ENCODE data around the gene GPR151. TPM values are rescaled to one million over a fixed set of nuclear protein-coding genes. Genes with fewer than 3 reads are reported as not detected.

GPR151 gene
- total RNA-seq, 3 donors from 2014 or later (not counting 1 experiment from before 2014, with no cell fraction given) = not detected

GRCh38 chr5:146533260-146533857, 17.4 kb upstream of the GPR151 start:
- no peak overlapping the region for H3K4me3 Mint-ChIP-seq

GRCh38 chr5:146529984-146530383, 14.0 kb upstream of the GPR151 start:
- H3K27ac ChIP-seq (ENCODE audit: low read length) = no peak overlapping the region
- H3K4me3 ChIP-seq (ENCODE audit: low read length) = no peak overlapping the region
- no peak overlapping the region for H3K4me3 Mint-ChIP-seq
- TF ChIP-seq, protein P1, sequence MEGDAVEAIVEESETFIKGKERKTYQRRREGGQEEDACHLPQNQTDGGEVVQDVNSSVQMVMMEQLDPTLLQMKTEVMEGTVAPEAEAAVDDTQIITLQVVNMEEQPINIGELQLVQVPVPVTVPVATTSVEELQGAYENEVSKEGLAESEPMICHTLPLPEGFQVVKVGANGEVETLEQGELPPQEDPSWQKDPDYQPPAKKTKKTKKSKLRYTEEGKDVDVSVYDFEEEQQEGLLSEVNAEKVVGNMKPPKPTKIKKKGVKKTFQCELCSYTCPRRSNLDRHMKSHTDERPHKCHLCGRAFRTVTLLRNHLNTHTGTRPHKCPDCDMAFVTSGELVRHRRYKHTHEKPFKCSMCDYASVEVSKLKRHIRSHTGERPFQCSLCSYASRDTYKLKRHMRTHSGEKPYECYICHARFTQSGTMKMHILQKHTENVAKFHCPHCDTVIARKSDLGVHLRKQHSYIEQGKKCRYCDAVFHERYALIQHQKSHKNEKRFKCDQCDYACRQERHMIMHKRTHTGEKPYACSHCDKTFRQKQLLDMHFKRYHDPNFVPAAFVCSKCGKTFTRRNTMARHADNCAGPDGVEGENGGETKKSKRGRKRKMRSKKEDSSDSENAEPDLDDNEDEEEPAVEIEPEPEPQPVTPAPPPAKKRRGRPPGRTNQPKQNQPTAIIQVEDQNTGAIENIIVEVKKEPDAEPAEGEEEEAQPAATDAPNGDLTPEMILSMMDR (IDR thresholded peaks at IDR 0.05) = no peak
- H3K27me3 ChIP-seq (ENCODE audit: control insufficient read depth, insufficient read depth, low read length) = no peaks in the 10 kb centered on the region
- H3K36me3 ChIP-seq (ENCODE audit: control insufficient read depth, insufficient read depth, low read length) = no peaks in the 10 kb centered on the region
- no peak for ATAC-seq
- peaks cover 2 to 9% of the 10 kb centered on the region in 2 donors for H3K27me3 Mint-ChIP-seq (ENCODE audit: low read depth in 2 of 2)
- no peak overlapping the region for H3K27ac Mint-ChIP-seq
- peaks cover 6% of the 10 kb centered on the region in 2 donors for H3K4me1 Mint-ChIP-seq
- H3K4me1 ChIP-seq (ENCODE audit: control insufficient read depth, insufficient read depth, low read length) = no peaks in the 10 kb centered on the region
- 56% methylated on average over 2 of the region's 2 CpGs for WGBS (ENCODE audit: insufficient coverage)
- no peaks in the 10 kb centered on the region for H3K9me3 ChIP-seq (ENCODE audit: control insufficient read depth, insufficient read depth, low read length)
- no peaks in the 10 kb centered on the region for H3K9me3 Mint-ChIP-seq
- no peak for DNase-seq
- H3K36me3 Mint-ChIP-seq = no peaks in the 10 kb centered on the region
- intact Hi-C loops (cut with micrococcal nuclease) = no loop called here

More at GRCh38 chr5:146533260-146533857, 17.4 kb upstream of the GPR151 start:
- Mint-ChIP-seq H3K4me1 (peaks cover 6% of the 10 kb centered on the region in 2 donors), H3K36me3 (no peaks in the 10 kb centered on the region), H3K27ac (no peak overlapping the region), H3K9me3 (no peaks in the 10 kb centered on the region), H3K27me3 (ENCODE audit: low read depth in 2 of 2) (peaks cover 0 to under 1% of the 10 kb centered on the region in 2 donors)
- WGBS (ENCODE audit: insufficient coverage) = 31% methylated on average over 4 of the region's 7 CpGs
- no peaks in the 10 kb centered on the region for H3K27me3 ChIP-seq (ENCODE audit: control insufficient read depth, insufficient read depth, low read length)
- intact Hi-C loops (cut with micrococcal nuclease) = loop anchor here (1.0 kb wide), 1 partner anchor 656 kb away; no protein-coding TSS in a partner anchor
- H3K27ac ChIP-seq (ENCODE audit: low read length) = no peak overlapping the region
- no peaks in the 10 kb centered on the region for H3K4me1 ChIP-seq (ENCODE audit: control insufficient read depth, insufficient read depth, low read length)
- H3K4me3 ChIP-seq (ENCODE audit: low read length) = no peak overlapping the region
- H3K9me3 ChIP-seq (ENCODE audit: control insufficient read depth, insufficient read depth, low read length) = no peaks in the 10 kb centered on the region
- TF ChIP-seq, protein P1 (IDR thresholded peaks at IDR 0.05) = peak; percentile 78
- DNase-seq = peak; percentile 62 to 85
- no peaks in the 10 kb centered on the region for H3K36me3 ChIP-seq (ENCODE audit: control insufficient read depth, insufficient read depth, low read length)
- ATAC-seq = peak; percentile 90 to 99 (median 98)

DNA sequence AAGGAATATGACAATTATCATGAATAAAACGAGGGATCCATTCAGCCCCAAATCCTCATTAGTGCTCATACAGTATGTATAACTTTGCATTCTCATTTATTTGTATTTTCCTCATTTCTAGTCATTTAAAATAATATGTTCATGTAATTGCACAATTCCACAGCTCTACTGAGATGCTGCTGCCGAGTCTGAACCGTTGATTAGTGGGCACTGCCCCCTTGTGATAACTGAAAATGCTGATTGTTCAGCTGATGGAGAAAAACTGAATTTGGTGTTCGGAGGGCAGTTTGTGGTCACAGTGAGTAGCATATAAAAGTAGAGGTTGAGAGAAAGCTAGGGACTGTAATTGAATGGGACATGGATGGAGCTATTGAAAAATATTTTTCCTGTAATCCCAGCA, 12.2 kb upstream of the GPR151 start:
- no peaks in the 10 kb centered on the region for H3K9me3 ChIP-seq (ENCODE audit: control insufficient read depth, insufficient read depth, low read length)
- Mint-ChIP-seq H3K27me3 (ENCODE audit: low read depth in 2 of 2) (peaks cover 5 to 18% of the 10 kb centered on the region in 2 donors), H3K4me1 (peaks cover 2% of the 10 kb centered on the region in 2 donors), H3K4me3 (no peak overlapping the region), H3K9me3 (no peaks in the 10 kb centered on the region), H3K36me3 (no peaks in the 10 kb centered on the region), H3K27ac (no peak overlapping the region)
- TF ChIP-seq, protein P1 (IDR thresholded peaks at IDR 0.05) = no peak
- WGBS (ENCODE audit: insufficient coverage) = 59% methylated on average over 3 of the region's 4 CpGs
- H3K4me1 ChIP-seq (ENCODE audit: control insufficient read depth, insufficient read depth, low read length) = no peaks in the 10 kb centered on the region
- DNase-seq = no peak
- no peak overlapping the region for H3K4me3 ChIP-seq (ENCODE audit: low read length)
- no peak for ATAC-seq
- H3K27ac ChIP-seq (ENCODE audit: low read length) = no peak overlapping the region
- intact Hi-C loops (cut with micrococcal nuclease) = no loop called here
- H3K36me3 ChIP-seq (ENCODE audit: control insufficient read depth, insufficient read depth, low read length) = no peaks in the 10 kb centered on the region
- H3K27me3 ChIP-seq (ENCODE audit: control insufficient read depth, insufficient read depth, low read length) = no peaks in the 10 kb centered on the region

GRCh38 chr5:146527785-146528184, 11.8 kb upstream of the GPR151 start:
- H3K9me3 ChIP-seq (ENCODE audit: control insufficient read depth, insufficient read depth, low read length) = no peaks in the 10 kb centered on the region
- Mint-ChIP-seq H3K4me1 (no peaks in the 10 kb centered on the region), H3K27me3 (ENCODE audit: low read depth in 2 of 2) (peaks cover 5 to 18% of the 10 kb centered on the region in 2 donors), H3K9me3 (no peaks in the 10 kb centered on the region), H3K4me3 (no peak overlapping the region), H3K36me3 (no peaks in the 10 kb centered on the region), H3K27ac (no peak overlapping the region)
- WGBS (ENCODE audit: insufficient coverage) = 94% methylated on average over 2 of the region's 3 CpGs
- H3K27me3 ChIP-seq (ENCODE audit: control insufficient read depth, insufficient read depth, low read length) = no peaks in the 10 kb centered on the region
- ATAC-seq (no peak), DNase-seq (no peak)
- H3K27ac ChIP-seq (ENCODE audit: low read length) = no peak overlapping the region
- no peak overlapping the region for H3K4me3 ChIP-seq (ENCODE audit: low read length)
- no peaks in the 10 kb centered on the region for H3K36me3 ChIP-seq (ENCODE audit: control insufficient read depth, insufficient read depth, low read length)
- TF ChIP-seq, protein P1 (IDR thresholded peaks at IDR 0.05) = no peak
- intact Hi-C loops (cut with micrococcal nuclease) = no loop called here
- H3K4me1 ChIP-seq (ENCODE audit: control insufficient read depth, insufficient read depth, low read length) = no peaks in the 10 kb centered on the region
